Hematopoietic multipotent progenitor cell treated with erythropoietin and hydrocortisone succinate and interleukin-3 and kit ligand, for 4 days (in vitro differentiated cells): ENCODE data around the gene SOX14.

Experiments used
- DNase-seq: peaks from one replicate; pipeline ENCODE4 v3.0.0-alpha.2; 2015

The SOX14 gene

DNA sequence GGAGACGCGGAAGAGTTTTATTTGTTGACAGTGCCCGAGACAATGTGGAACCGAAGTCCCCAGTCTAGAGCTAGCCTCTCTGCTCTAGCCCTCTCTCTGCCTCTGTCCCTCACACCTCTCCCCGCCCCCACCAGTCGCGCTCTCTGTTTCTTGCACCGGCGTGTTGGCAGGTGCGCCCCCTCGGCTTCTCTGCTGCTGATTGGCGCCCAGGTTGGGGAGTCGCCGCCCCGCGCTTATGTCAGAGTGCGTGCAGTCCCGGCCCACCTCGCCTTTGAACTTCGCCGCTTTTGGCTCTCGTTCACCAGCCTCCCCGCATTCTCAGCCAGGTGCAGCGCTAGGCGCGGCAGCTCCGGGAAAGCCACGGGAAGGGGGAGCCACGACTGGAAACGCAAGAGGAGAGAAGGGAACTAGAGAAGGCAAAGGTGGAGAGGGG, at the start of gene SOX14:
SOX14 (plus strand) TSS at position 315 of the 433 bp plus-strand sequence. CDS start 470 bp downstream, outside the sequence.
- DNase-seq = no peak

DNA sequence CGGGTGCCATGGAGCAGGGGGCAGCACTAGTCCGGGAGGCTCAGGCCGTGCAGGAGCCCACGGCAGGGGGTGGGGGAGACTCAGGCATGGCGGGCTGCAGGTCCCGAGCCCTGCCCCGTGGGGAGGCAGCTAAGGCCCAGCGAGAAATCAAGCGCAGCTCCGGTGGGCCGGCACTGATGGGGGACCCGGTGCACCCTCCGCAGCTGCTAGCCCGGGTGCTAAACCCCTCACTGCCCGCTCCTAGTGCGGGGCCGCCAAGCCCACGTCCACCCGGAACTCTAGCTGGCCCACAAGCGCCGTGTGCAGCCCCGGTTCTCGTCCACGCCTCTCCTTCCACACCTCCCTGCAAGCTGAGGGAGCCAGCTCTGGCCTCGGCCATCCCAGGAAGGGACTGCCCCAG, 49.6 kb upstream of the SOX14 start:
- DNase-seq = no peak

DNA sequence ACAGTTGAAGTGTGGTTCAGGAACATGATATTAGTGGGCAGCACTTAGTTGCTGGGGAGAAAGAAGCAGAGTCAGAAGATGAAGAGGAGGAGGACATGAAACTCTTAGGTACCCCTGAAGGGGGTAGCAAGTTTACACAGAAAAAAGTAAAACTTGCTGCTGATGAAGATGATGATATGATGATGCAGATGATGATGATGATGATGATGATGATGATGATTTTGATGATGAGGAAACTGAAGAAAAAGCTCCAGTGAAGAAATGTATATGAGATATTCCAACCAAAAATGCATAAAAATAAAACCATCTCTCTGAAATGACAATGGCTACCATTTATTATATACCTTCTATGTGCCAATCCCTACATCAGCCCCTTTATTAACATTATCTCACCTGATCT, 39.9 kb upstream of the SOX14 start:
- DNase-seq = no peak

- no peak for DNase-seq
Measured at GRCh38 chr3:137737208-137737607, 26.9 kb upstream of the SOX14 start.

GRCh38 chr3:137738710-137739109, 25.4 kb upstream of the SOX14 start:
- no peak for DNase-seq

GRCh38 chr3:137743608-137744007, 20.5 kb upstream of the SOX14 start:
- DNase-seq = no peak

DNA sequence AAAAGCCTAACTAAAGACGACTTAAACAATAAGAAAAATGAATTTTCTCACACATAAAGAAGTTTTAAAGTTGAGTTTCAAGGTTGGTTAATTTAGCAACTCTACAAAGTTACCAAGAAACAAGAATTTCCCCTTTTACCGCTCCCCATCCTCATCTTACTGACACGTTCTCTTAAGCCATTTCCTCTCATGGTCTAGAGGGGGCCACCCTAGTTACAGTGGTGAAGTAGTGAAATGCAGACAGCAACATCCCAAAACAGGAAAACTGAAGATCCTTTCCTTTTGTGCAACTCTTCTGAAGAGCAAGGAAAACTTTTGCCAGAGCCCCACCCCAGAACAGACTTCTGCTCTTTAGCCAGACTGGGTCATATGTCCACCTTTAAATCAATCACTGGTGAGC, 17.3 kb upstream of the SOX14 start:
- no peak for DNase-seq

DNA sequence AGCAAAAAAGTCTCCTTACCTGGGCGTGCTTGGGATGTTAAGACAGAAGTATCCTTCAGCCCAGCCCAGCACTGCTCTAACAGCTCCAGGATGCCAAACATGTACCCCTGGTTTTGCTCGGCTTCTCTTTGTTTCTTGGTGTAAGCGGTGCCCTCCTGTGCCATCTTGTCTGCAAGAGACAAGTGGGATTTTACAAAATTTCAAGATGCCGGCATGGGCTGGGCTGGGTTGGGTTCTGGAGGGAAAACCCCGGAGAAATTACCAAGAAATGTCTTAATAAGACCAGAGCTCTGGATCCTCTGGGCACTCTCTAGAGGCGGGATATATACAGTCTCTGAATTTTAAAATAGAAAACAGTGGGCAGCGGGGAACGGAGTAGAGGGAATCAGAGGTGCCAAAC, 4.6 kb upstream of the SOX14 start:
- no peak for DNase-seq

GRCh38 chr3:137760341-137761098, 3.6 kb upstream of the SOX14 start:
- no peak for DNase-seq

GRCh38 chr3:137761099-137761562, 3.0 kb upstream of the SOX14 start:
- DNase-seq = no peak

- no peak for DNase-seq
Measured at GRCh38 chr3:137761563-137762503, 2.3 kb upstream of the SOX14 start.

- DNase-seq = no peak
Measured at GRCh38 chr3:137762674-137763593, 1.2 kb upstream of the SOX14 start.

- no peak for DNase-seq
Measured at GRCh38 chr3:137763594-137763938, 549 bp upstream of the SOX14 start.

DNA sequence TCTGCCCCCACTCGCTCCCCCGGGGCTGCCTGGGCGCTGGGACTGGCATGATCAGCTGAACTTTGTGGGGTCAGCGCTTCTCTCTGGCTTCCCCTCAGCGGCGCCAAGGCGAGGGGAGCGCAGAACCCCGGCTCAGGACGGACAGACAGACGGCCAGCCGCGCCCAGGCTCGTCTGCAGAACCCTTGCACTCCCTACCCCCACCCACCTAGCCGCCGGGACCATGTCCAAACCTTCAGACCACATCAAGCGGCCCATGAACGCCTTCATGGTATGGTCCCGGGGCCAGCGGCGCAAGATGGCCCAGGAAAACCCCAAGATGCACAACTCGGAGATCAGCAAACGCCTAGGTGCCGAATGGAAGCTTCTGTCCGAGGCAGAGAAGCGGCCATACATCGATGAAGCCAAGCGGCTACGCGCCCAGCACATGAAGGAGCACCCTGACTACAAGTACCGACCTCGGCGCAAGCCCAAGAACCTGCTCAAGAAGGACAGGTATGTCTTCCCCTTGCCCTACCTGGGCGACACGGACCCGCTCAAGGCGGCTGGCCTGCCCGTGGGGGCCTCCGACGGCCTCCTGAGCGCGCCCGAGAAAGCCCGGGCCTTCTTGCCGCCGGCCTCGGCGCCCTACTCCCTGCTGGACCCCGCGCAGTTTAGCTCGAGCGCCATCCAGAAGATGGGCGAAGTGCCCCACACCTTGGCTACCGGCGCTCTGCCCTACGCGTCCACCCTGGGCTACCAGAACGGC, 621 bp downstream of the SOX14 start:
- no peak for DNase-seq

- DNase-seq = no peak
Measured at GRCh38 chr3:137765310-137766033, 1.4 kb downstream of the SOX14 start.

GRCh38 chr3:137766041-137766875, 2.1 kb downstream of the SOX14 start:
- DNase-seq = no peak

GRCh38 chr3:137766876-137767537, 2.9 kb downstream of the SOX14 start:
- DNase-seq = no peak

- no peak for DNase-seq
Measured at GRCh38 chr3:137767538-137768360, 3.6 kb downstream of the SOX14 start.
